K562 (cell line): ENCODE measurements around the gene IFITM2. TPM values are rescaled to one million over a fixed set of nuclear protein-coding genes. Genes with fewer than 3 reads are reported as not detected.

Experiments
- BRF1 ChIP-seq: IDR thresholded peaks from 3 replicates; pipeline ENCODE4 v1.6.1; 2011; ENCODE audit warnings: borderline replicate concordance, mild to moderate bottlenecking; ENCODE audit not compliant: insufficient read length; ENCODE audit errors: extremely low read depth
- GTF3C2 ChIP-seq: IDR thresholded peaks from 3 replicates; pipeline ENCODE4 v1.6.1; 2011; ENCODE audit warnings: borderline replicate concordance, mild to moderate bottlenecking, moderate library complexity; ENCODE audit not compliant: insufficient read length; ENCODE audit errors: extremely low read depth
- HMGN3 ChIP-seq: IDR thresholded peaks from 2 replicates; pipeline ENCODE4 v1.6.1; 2011; ENCODE audit warnings: borderline replicate concordance, low read depth, mild to moderate bottlenecking, mixed read lengths, low read length; ENCODE audit not compliant: insufficient read length; ENCODE audit errors: extremely low read depth
- HNRNPK ChIP-seq: fragments of 200-400 bp; formaldehyde crosslinking; IDR thresholded peaks from one replicate; pipeline ENCODE4 v1.6.1; 2018; ENCODE audit warnings: mild to moderate bottlenecking, low read depth, low read length; ENCODE audit not compliant: poor library complexity, severe bottlenecking
- KAT8 ChIP-seq: fragments of 450-650 bp; IDR thresholded peaks from 2 replicates; pipeline ENCODE4 v1.6.1; 2016; ENCODE audit warnings: low read depth, mild to moderate bottlenecking
- LCOR ChIP-seq: sonication (generic); formaldehyde crosslinking; IDR thresholded peaks from 2 replicates; pipeline ENCODE4 v1.8.0; 2022; ENCODE audit warnings: mild to moderate bottlenecking, missing genetic modification reagents
- MCM7 ChIP-seq, 2 experiments: fragments of 450-650 bp; IDR thresholded peaks; 2 replicates each; pipeline ENCODE4 v1.6.1; 2016 to 2018
- SAP30 ChIP-seq: fragments of 200-600 bp; sonication (generic); IDR thresholded peaks from 2 replicates; pipeline ENCODE4 v1.6.1; 2012; ENCODE audit warnings: borderline replicate concordance, low read depth, mild to moderate bottlenecking, moderate library complexity, low read length, control low read depth, inconsistent platforms; ENCODE audit not compliant: insufficient read depth, poor library complexity, severe bottlenecking
- SLC30A9 ChIP-seq: fragments of 250-450 bp; sonication (Bioruptor Pico); IDR thresholded peaks from 2 replicates; pipeline ENCODE4 v1.8.0; 2022; ENCODE audit warnings: mild to moderate bottlenecking, moderate library complexity
- SRF ChIP-seq, 2 experiments: fragments of 250-450, 450-650 bp in 1 of 2; sonication (Bioruptor Pico) in 1 of 2; sonication (generic) in 1 of 2; formaldehyde crosslinking; IDR thresholded peaks; 2 replicates each; pipeline versions ENCODE4 v1.5.0 to v1.5.1; 2020 to 2022; ENCODE audit warnings: mild to moderate bottlenecking in 1 of 2, missing genetic modification reagents in 1 of 2
- TAF1 ChIP-seq: IDR thresholded peaks from 2 replicates; pipeline ENCODE4 v1.6.1; 2011; ENCODE audit warnings: mild to moderate bottlenecking, low read length, moderate library complexity; ENCODE audit not compliant: insufficient read depth, control insufficient read depth, severe bottlenecking; ENCODE audit errors: extremely low read depth
- ZNF263 ChIP-seq: sonication (generic); formaldehyde crosslinking; IDR thresholded peaks from 2 replicates; pipeline ENCODE4 v1.8.0; 2022; ENCODE audit warnings: mild to moderate bottlenecking, missing genetic modification reagents, borderline replicate concordance
- ZNF431 ChIP-seq: sonication (generic); formaldehyde crosslinking; IDR thresholded peaks from 2 replicates; pipeline ENCODE4 v1.8.0; 2022; ENCODE audit warnings: mild to moderate bottlenecking, missing genetic modification reagents
- polyA plus RNA-seq, 8 experiments: library from polyadenylated mRNA; depleted of rRNA in 4 of 8; stranded (reverse) in 5 of 8; unstranded in 3 of 8; fragments of >200 nt; fragmentation: Nextera tagmentation in 2 of 8; fragmentation: Illumina TruSeq in 1 of 8; extraction: Ambion mirVana in 2 of 8; extraction: Trizol in 1 of 8; gene quantifications; 2 replicates each; pipeline versions ENCODE4 v1.2.1 to v1.2.3, GENCODE V29; 2011 to 2014; ENCODE audit warnings: inconsistent platforms in 1 of 8, missing spikeins in 1 of 8
- total RNA-seq, 7 experiments: library from RNA; depleted of rRNA in 6 of 7; stranded (reverse); fragments of >200 nt in 6 of 7; fragmentation: Illumina TruSeq in 2 of 7; extraction: Trizol in 2 of 7; gene quantifications; 2 replicates each; pipeline versions ENCODE4 v1.2.1 to v1.2.3, GENCODE V29; 2011 to 2021; ENCODE audit warnings: low replicate concordance in 1 of 7
- TF ChIP-seq, protein P1 (sequence below): sonication (generic); formaldehyde crosslinking; IDR thresholded peaks from 2 replicates; pipeline ENCODE4 v1.4.0; 2020; ENCODE audit warnings: mild to moderate bottlenecking, missing genetic modification reagents
- TF ChIP-seq, protein P2 (sequence below), 2 experiments: fragments of 450-650 bp in 1 of 2; sonication (generic) in 1 of 2; formaldehyde crosslinking in 1 of 2; IDR thresholded peaks in 1 of 2; conservative IDR thresholded peaks in 1 of 2; 2 replicates each; pipeline versions ENCODE4 v1.6.1 to v1.8.1; 2016 to 2023; ENCODE audit warnings: mild to moderate bottlenecking in 2 of 2, moderate library complexity in 2 of 2, inconsistent platforms in 1 of 2, missing genetic modification reagents in 1 of 2
- TF ChIP-seq, protein P3 (sequence below), 3 experiments: IDR thresholded peaks in 2 of 3; conservative IDR thresholded peaks in 1 of 3; 2 replicates each; pipeline ENCODE4 v1.5.1; 2011 to 2012; ENCODE audit warnings: low read length in 3 of 3, mild to moderate bottlenecking in 3 of 3, control low read depth in 2 of 3, improper control_type of control experiment in 1 of 3, inconsistent platforms in 1 of 3, low read depth in 1 of 3, mixed read lengths in 1 of 3, moderate library complexity in 1 of 3; ENCODE audit not compliant: insufficient read depth in 2 of 3

The IFITM2 gene
- total and polyA plus RNA-seq, 9 of the 15 experiments (the other 6 are each of a cell fraction or from before 2014, with no cell fraction given), result 52.8 to 4,872 (median 356) TPM

GRCh38 chr11:267491-267994 lies 40.1 kb upstream of the IFITM2 start (continued):
- TF ChIP-seq HMGN3, result no peak
- TF ChIP-seq, protein P1, sequence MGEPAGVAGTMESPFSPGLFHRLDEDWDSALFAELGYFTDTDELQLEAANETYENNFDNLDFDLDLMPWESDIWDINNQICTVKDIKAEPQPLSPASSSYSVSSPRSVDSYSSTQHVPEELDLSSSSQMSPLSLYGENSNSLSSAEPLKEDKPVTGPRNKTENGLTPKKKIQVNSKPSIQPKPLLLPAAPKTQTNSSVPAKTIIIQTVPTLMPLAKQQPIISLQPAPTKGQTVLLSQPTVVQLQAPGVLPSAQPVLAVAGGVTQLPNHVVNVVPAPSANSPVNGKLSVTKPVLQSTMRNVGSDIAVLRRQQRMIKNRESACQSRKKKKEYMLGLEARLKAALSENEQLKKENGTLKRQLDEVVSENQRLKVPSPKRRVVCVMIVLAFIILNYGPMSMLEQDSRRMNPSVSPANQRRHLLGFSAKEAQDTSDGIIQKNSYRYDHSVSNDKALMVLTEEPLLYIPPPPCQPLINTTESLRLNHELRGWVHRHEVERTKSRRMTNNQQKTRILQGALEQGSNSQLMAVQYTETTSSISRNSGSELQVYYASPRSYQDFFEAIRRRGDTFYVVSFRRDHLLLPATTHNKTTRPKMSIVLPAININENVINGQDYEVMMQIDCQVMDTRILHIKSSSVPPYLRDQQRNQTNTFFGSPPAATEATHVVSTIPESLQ, result no peak
- no peak for TF ChIP-seq KAT8
- no peak for TF ChIP-seq ZNF431 (CRISPR knock-in tag)
- TF ChIP-seq, protein P2, sequence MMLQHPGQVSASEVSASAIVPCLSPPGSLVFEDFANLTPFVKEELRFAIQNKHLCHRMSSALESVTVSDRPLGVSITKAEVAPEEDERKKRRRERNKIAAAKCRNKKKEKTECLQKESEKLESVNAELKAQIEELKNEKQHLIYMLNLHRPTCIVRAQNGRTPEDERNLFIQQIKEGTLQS (IDR thresholded peaks at IDR 0.05), result no peak
- TF ChIP-seq, protein P2 (CRISPR knock-in tag; conservative IDR thresholded peaks at IDR 0.05), result no peak
- TF ChIP-seq, protein P3, sequence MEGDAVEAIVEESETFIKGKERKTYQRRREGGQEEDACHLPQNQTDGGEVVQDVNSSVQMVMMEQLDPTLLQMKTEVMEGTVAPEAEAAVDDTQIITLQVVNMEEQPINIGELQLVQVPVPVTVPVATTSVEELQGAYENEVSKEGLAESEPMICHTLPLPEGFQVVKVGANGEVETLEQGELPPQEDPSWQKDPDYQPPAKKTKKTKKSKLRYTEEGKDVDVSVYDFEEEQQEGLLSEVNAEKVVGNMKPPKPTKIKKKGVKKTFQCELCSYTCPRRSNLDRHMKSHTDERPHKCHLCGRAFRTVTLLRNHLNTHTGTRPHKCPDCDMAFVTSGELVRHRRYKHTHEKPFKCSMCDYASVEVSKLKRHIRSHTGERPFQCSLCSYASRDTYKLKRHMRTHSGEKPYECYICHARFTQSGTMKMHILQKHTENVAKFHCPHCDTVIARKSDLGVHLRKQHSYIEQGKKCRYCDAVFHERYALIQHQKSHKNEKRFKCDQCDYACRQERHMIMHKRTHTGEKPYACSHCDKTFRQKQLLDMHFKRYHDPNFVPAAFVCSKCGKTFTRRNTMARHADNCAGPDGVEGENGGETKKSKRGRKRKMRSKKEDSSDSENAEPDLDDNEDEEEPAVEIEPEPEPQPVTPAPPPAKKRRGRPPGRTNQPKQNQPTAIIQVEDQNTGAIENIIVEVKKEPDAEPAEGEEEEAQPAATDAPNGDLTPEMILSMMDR (IDR thresholded peaks at IDR 0.05 in 2 of 3, conservative IDR thresholded peaks at IDR 0.05 in 1 of 3; ENCODE audit: insufficient read depth in 2 of 3, low read depth in 1 of 3, low read length in 3 of 3), result no peak
- TF ChIP-seq BRF1, result no peak
- TF ChIP-seq ZNF263 (CRISPR knock-in tag), result peak; percentile 97
- TF ChIP-seq MCM7 (IDR thresholded peaks at IDR 0.05), result no peak
- no peak for TF ChIP-seq SLC30A9 (CRISPR knock-in tag)
- TF ChIP-seq GTF3C2, result no peak
- no peak for TF ChIP-seq SRF (CRISPR knock-in tag; IDR thresholded peaks at IDR 0.05)
- no peak for TF ChIP-seq SAP30
- TF ChIP-seq TAF1, result no peak
- TF ChIP-seq LCOR, result no peak
- no peak for TF ChIP-seq HNRNPK
